K562 (cell line): ENCODE results near the gene OR6C76. TPM values are rescaled to one million over a fixed set of nuclear protein-coding genes. Genes with fewer than 3 reads are reported as not detected.

Source experiments
- ELF2 ChIP-seq: fragments of 250-450 bp; sonication (Bioruptor Pico); IDR thresholded peaks from 2 replicates; pipeline ENCODE4 v1.5.0; 2021; ENCODE audit warnings: mild to moderate bottlenecking
- FOXO4 ChIP-seq: fragments of 450-650 bp; formaldehyde crosslinking; IDR thresholded peaks from 2 replicates; pipeline ENCODE4 v1.4.0; 2020; ENCODE audit warnings: mild to moderate bottlenecking, moderate library complexity
- HEY1 ChIP-seq: fragments of 250-450 bp; sonication (Bioruptor Pico); IDR thresholded peaks from 2 replicates; pipeline ENCODE4 v1.5.0; 2020; ENCODE audit warnings: mild to moderate bottlenecking, moderate library complexity, borderline replicate concordance
- HSF4 ChIP-seq: fragments of 250-450 bp; sonication (Bioruptor Pico); IDR thresholded peaks from 2 replicates; pipeline ENCODE4 v2.1.2; 2022; ENCODE audit warnings: mild to moderate bottlenecking, moderate library complexity, borderline replicate concordance
- MYNN ChIP-seq, 2 experiments: sonication (generic); formaldehyde crosslinking in 1 of 2; IDR thresholded peaks; 2 replicates each; pipeline versions ENCODE4 v1.5.0 to v1.6.1; 2016 to 2020; ENCODE audit warnings: antibody characterized with exemption in 1 of 2, missing genetic modification reagents in 1 of 2
- SNAPC5 ChIP-seq: fragments of 250-450 bp; sonication (Bioruptor Pico); IDR thresholded peaks from 2 replicates; pipeline ENCODE4 v1.8.0; 2021; ENCODE audit warnings: moderate library complexity, mild to moderate bottlenecking, inconsistent platforms
- TCFL5 ChIP-seq: fragments of 250-450 bp; sonication (Bioruptor Pico); conservative IDR thresholded peaks from 2 replicates; pipeline ENCODE4 v1.6.1; 2021; ENCODE audit warnings: mild to moderate bottlenecking, moderate library complexity, matching md5 sums
- VEZF1 ChIP-seq: fragments of 200-800 bp; sonication (Bioruptor generic); IDR thresholded peaks from 2 replicates; pipeline ENCODE4 v1.6.1; 2017; ENCODE audit warnings: missing genetic modification characterization, missing compliant biosample characterization
- ZBED1 ChIP-seq: IDR thresholded peaks from 2 replicates; pipeline ENCODE4 v1.6.1; 2014
- ZBTB2 ChIP-seq: fragments of 450-650 bp; IDR thresholded peaks from 2 replicates; pipeline ENCODE4 v1.6.1; 2016; ENCODE audit warnings: antibody characterized with exemption
- ZBTB49 ChIP-seq: sonication (generic); formaldehyde crosslinking; IDR thresholded peaks from 2 replicates; pipeline ENCODE4 v1.8.0; 2022; ENCODE audit warnings: missing genetic modification reagents, mild to moderate bottlenecking, borderline replicate concordance
- ZNF57 ChIP-seq: fragments of 450-650 bp; formaldehyde crosslinking; IDR thresholded peaks from 2 replicates; pipeline ENCODE4 v1.4.0; 2020; ENCODE audit warnings: mild to moderate bottlenecking, moderate library complexity
- polyA plus RNA-seq, 8 experiments: library from polyadenylated mRNA; depleted of rRNA in 4 of 8; stranded (reverse) in 5 of 8; unstranded in 3 of 8; fragments of >200 nt; fragmentation: Nextera tagmentation in 2 of 8; fragmentation: Illumina TruSeq in 1 of 8; extraction: Ambion mirVana in 2 of 8; extraction: Trizol in 1 of 8; gene quantifications; 2 replicates each; pipeline versions ENCODE4 v1.2.1 to v1.2.3, GENCODE V29; 2011 to 2014; ENCODE audit warnings: inconsistent platforms in 1 of 8, missing spikeins in 1 of 8
- total RNA-seq, 7 experiments: library from RNA; depleted of rRNA in 6 of 7; stranded (reverse); fragments of >200 nt in 6 of 7; fragmentation: Illumina TruSeq in 2 of 7; extraction: Trizol in 2 of 7; gene quantifications; 2 replicates each; pipeline versions ENCODE4 v1.2.1 to v1.2.3, GENCODE V29; 2011 to 2021; ENCODE audit warnings: low replicate concordance in 1 of 7

The OR6C76 gene
- total and polyA plus RNA-seq, 9 of the 15 experiments (the other 6 are each of a cell fraction or from before 2014, with no cell fraction given), result not detected

GRCh38 chr12:55428331-55429243 is 2.5 kb downstream of the OR6C76 start (continued):
- no peak for TF ChIP-seq VEZF1
- no peak for TF ChIP-seq ZBTB49
- TF ChIP-seq ELF2 (CRISPR knock-in tag), result no peak
- no peak for TF ChIP-seq ZBED1
- TF ChIP-seq HSF4 (CRISPR knock-in tag), result no peak
- TF ChIP-seq ZNF57 (CRISPR knock-in tag), result no peak
- no peak for TF ChIP-seq MYNN (IDR thresholded peaks at IDR 0.05)
- no peak for TF ChIP-seq MYNN (CRISPR knock-in tag; IDR thresholded peaks at IDR 0.05)
- TF ChIP-seq FOXO4 (CRISPR knock-in tag), result no peak
- no peak for TF ChIP-seq TCFL5 (CRISPR knock-in tag)
- TF ChIP-seq ZBTB2, result no peak
- TF ChIP-seq SNAPC5 (CRISPR knock-in tag), result no peak
- TF ChIP-seq HEY1 (CRISPR knock-in tag), result no peak
